ENCODE measurements around the gene ABHD16B. TPM values are rescaled to one million over a fixed set of nuclear protein-coding genes. Genes with fewer than 3 reads are reported as not detected.

Gene ABHD16B
- polyA plus RNA-seq, 1 donor (not counting 4 experiments of a cell fraction or from before 2014, with no cell fraction given) = not detected

DNA sequence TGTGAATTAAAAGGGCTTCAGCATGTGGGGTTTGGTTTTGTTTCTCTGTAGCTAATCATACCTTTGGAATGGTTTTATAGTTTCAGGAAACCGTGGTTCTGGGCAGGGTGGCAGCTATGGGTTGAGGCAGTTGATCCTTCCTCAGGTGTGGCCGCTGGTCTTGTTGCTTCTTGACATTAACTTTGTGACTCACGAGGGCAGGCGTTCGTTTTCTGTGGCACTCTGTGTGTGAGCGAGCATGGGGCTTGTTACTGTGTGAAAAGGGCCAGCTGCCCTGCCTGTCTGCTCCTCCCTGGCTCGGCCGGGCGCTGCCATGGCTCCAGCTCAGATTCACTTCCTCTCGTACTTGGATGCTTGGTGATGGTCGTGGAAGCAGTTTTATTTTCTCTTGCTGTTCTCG, 49.9 kb downstream of the ABHD16B start:
- Histone ChIP-seq H3K9ac (ENCODE audit: control insufficient read depth, extremely low read depth, insufficient read depth, low read length) (peak overlapping the region; percentile 65), H3K4me3 (ENCODE audit: control insufficient read depth in 2 of 3, extremely low read depth in 1 of 3, insufficient read depth in 2 of 3, low read depth in 1 of 3, low read length in 3 of 3) (peak overlapping the region; percentile 5 to 56 (median 51))

More for the DNA sequence above, 49.9 kb downstream of the ABHD16B start:
- Histone ChIP-seq H3K27me3 (ENCODE audit: control insufficient read depth, extremely low read depth, insufficient read depth, low read length) (no peaks in the 10 kb centered on the region), H3K79me2 (ENCODE audit: control insufficient read depth, insufficient read depth, low read length) (peaks cover 90% of the 10 kb centered on the region), H3K9me3 (ENCODE audit: control insufficient read depth, low read depth, low read length) (no peaks in the 10 kb centered on the region), H3K4me1 (ENCODE audit: control insufficient read depth, extremely low read depth, insufficient read depth, low read length) (peaks cover 35% of the 10 kb centered on the region), H3K4me2 (ENCODE audit: control insufficient read depth, extremely low read depth, insufficient read depth, low read depth, low read length) (peak overlapping the region; percentile 90), H3K9me1 (ENCODE audit: control insufficient read depth, extremely low read depth, insufficient read depth, low read length) (peaks cover 2% of the 10 kb centered on the region), H3K27ac (ENCODE audit: control insufficient read depth, insufficient read depth, low read length) (peak overlapping the region; percentile 74), H3K36me3 (ENCODE audit: control insufficient read depth in 2 of 2, extremely low read depth in 1 of 2, insufficient read depth in 2 of 2, low read length in 2 of 2) (peaks cover 8 to 16% of the 10 kb centered on the region in 2 experiments), H2AFZ (ENCODE audit: control insufficient read depth, low read length) (no peak overlapping the region), H4K20me1 (ENCODE audit: control insufficient read depth, extremely low read depth, insufficient read depth, low read length) (peaks cover 6% of the 10 kb centered on the region)
- no peak for TF ChIP-seq EZH2 (IDR thresholded peaks at IDR 0.05; ENCODE audit: low read length)
- TF ChIP-seq, protein P1, sequence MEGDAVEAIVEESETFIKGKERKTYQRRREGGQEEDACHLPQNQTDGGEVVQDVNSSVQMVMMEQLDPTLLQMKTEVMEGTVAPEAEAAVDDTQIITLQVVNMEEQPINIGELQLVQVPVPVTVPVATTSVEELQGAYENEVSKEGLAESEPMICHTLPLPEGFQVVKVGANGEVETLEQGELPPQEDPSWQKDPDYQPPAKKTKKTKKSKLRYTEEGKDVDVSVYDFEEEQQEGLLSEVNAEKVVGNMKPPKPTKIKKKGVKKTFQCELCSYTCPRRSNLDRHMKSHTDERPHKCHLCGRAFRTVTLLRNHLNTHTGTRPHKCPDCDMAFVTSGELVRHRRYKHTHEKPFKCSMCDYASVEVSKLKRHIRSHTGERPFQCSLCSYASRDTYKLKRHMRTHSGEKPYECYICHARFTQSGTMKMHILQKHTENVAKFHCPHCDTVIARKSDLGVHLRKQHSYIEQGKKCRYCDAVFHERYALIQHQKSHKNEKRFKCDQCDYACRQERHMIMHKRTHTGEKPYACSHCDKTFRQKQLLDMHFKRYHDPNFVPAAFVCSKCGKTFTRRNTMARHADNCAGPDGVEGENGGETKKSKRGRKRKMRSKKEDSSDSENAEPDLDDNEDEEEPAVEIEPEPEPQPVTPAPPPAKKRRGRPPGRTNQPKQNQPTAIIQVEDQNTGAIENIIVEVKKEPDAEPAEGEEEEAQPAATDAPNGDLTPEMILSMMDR (optimal IDR thresholded peaks at IDR 0.05 in 1 of 3, IDR thresholded peaks at IDR 0.05 in 1 of 3, conservative IDR thresholded peaks at IDR 0.05 in 1 of 3; ENCODE audit: extremely low read depth in 1 of 3, insufficient read depth in 2 of 3, low read length in 3 of 3) = no peak
- DNase-seq (ENCODE audit: low read depth, low spot score) (peak; percentile 72), FAIRE-seq (peak; percentile 51)
- dilution Hi-C loops (cut with MboI; ENCODE audit: extremely low pct_ligation_motif_present, low sequenced_read_pairs) = no loop called here

Small RNAs within 50 kb of the gene (small RNA-seq; reads per million reads assigned to genes)
- 1.3 to 9.3 (median 3.0) reads per million in 3 experiments for gene RNU1-134P (ENCODE audit: insufficient read length in 3 of 3, low read depth in 3 of 3, low replicate concordance in 1 of 3)

Other genes starting within 250 kb of the ABHD16B start
- gene GMEB2, start 234.4 kb upstream of the ABHD16B start, polyA plus RNA-seq = 5.1 to 8.4 TPM (median 6.2 TPM) in 3 replicates
- 9.2 to 12.0 TPM (median 10.5 TPM) in 3 replicates for gene STMN3, start 208.1 kb upstream of the ABHD16B start, polyA plus RNA-seq
- gene RTEL1, start 203.2 kb upstream of the ABHD16B start, polyA plus RNA-seq = 7.7 to 12.4 TPM (median 11.2 TPM) in 3 replicates
- 51.9 to 151 TPM (median 58.1 TPM) in 3 replicates for gene TNFRSF6B, start 164.8 kb upstream of the ABHD16B start, polyA plus RNA-seq
- gene ARFRP1, start 153.5 kb upstream of the ABHD16B start, polyA plus RNA-seq = 29.7 to 37.4 TPM (median 30.4 TPM) in 3 replicates
- 7.8 to 13.5 TPM (median 12.2 TPM) in 3 replicates for gene ZGPAT, start 153.5 kb upstream of the ABHD16B start, polyA plus RNA-seq
- 0.60 to 3.5 TPM (median 0.75 TPM) in 3 replicates for gene LIME1, start 124.8 kb upstream of the ABHD16B start, polyA plus RNA-seq
- 18.3 to 33.6 TPM (median 23.5 TPM) in 3 replicates for gene SLC2A4RG, start 121.7 kb upstream of the ABHD16B start, polyA plus RNA-seq
- gene ZBTB46, start 30.2 kb upstream of the ABHD16B start, polyA plus RNA-seq = 0.12 to 0.18 TPM (median 0.13 TPM) in 3 replicates
- gene TPD52L2, start 3.8 kb downstream of the ABHD16B start, polyA plus RNA-seq = 177 to 208 TPM (median 200 TPM) in 3 replicates
- gene DNAJC5, start 33.6 kb downstream of the ABHD16B start, polyA plus RNA-seq = 43.7 to 62.0 TPM (median 59.0 TPM) in 3 replicates
- gene UCKL1, start 94.9 kb downstream of the ABHD16B start, polyA plus RNA-seq = 24.1 to 42.2 TPM (median 28.7 TPM) in 3 replicates
- gene ZNF512B, start 108.4 kb downstream of the ABHD16B start, polyA plus RNA-seq = 2.4 to 4.4 TPM (median 3.8 TPM) in 3 replicates
- 0.45 to 0.93 TPM (median 0.75 TPM) in 3 replicates for gene SAMD10, start 118.1 kb downstream of the ABHD16B start, polyA plus RNA-seq
- 24.5 to 32.8 TPM (median 30.5 TPM) in 3 replicates for gene PRPF6, start 119.6 kb downstream of the ABHD16B start, polyA plus RNA-seq
- gene C20orf204, start 174.7 kb downstream of the ABHD16B start, polyA plus RNA-seq = 0.06 to 0.08 TPM (median 0.06 TPM) in 3 replicates
- not detected in 3 replicates for gene SOX18, start 188.1 kb downstream of the ABHD16B start, polyA plus RNA-seq
- gene TCEA2, start 201.7 kb downstream of the ABHD16B start, polyA plus RNA-seq = 8.4 to 13.1 TPM (median 9.1 TPM) in 3 replicates
- 11.6 to 17.4 TPM (median 11.8 TPM) in 3 replicates for gene RGS19, start 218.0 kb downstream of the ABHD16B start, polyA plus RNA-seq
- 0.25 to 0.54 TPM (median 0.32 TPM) in 3 replicates for gene OPRL1, start 218.6 kb downstream of the ABHD16B start, polyA plus RNA-seq
- gene LKAAEAR1, start 222.9 kb downstream of the ABHD16B start, polyA plus RNA-seq = not detected in 3 replicates
- gene NPBWR2, start 246.1 kb downstream of the ABHD16B start, polyA plus RNA-seq = not detected in 3 replicates

All from keratinocyte (primary cell).